Measurements from ENCODE around the gene SERGEF.

SERGEF gene

GRCh38 chr11:18012906-18013781 is at the start of gene SERGEF:
SERGEF (minus strand) TSS chr11:18013047; CDS start chr11:18013010, 37 bp downstream.
- DNase-seq = peak; percentile 87 to 95

DNA sequence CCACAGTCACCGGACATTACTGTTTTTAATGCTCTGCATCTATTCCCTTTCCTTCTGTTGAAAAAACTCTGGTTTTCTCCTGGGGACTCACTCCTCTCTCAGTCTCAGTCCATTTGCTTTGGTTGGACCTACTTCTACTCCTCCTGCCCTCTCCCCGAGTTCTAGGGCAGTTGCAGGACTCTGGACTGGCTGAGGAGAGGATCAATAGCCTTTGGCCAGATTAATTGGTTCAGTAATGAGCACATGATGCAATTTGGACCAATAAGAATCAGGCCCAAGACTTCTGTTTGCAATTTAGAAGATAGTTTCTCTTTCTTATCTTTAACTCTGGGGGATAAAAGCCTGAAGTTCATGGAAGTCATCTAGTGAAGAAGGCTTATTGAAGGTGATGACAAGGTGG is 48.5 kb upstream of the SERGEF start:
- no peak for DNase-seq

DNA sequence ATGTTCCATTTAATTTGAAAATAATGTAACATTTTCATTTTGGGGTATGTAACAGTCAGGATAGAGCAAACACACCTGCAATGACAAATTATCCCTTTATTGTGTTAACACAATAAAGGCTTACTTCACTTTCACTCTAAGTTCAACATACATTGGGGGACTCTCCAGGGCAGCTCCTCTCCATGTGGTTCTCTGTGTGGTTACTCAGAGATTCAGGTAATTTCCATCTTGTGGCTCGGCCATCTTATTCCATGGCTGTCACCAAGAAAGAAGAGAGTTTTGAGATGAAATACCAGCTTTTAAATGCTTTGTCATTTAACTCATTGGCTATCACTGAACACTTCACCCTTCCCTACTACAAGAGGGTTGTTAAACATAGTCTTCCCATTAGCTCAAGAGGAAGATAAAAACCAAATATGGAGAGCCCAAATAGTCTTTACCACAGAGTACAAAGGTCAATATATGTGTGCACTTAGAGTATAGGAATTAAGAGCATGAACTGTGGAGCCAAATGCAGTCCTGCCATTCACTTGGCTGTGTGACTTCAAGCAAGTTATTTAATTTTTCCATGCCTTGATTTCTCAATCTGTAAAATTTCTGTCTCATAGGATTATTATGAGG is 43.8 kb upstream of the SERGEF start:
- no peak for DNase-seq

DNA sequence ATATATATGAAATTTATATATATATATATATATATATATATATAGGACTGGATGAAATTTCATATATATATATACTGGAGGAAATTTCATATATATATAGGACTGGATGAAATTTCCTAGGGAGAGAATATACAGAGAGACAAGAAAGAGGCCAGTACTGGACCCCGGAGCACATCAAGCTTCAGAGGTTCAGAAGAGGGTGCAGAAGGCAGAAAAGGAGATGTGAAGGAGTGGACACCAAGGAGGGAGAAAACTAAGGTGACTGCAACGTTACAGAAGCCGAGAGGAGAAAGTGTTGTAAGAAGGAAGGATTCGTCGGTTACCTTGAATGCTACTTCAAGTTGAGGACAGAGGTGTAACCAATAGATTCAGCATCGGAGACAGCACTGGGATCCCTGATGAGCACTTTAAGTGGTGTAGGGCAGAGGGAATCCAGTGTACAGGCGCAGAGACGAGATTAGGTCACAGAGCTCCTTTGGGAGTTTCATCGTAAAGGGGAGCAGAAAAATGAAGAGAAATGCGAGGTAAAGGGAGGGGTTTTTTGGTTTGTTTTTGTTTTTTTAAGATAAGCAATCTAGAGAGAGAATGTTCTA is 41.8 kb upstream of the SERGEF start:
- DNase-seq = no peak

- DNase-seq = no peak
Measured at GRCh38 chr11:18050848-18051247, 38.0 kb upstream of the SERGEF start.

DNA sequence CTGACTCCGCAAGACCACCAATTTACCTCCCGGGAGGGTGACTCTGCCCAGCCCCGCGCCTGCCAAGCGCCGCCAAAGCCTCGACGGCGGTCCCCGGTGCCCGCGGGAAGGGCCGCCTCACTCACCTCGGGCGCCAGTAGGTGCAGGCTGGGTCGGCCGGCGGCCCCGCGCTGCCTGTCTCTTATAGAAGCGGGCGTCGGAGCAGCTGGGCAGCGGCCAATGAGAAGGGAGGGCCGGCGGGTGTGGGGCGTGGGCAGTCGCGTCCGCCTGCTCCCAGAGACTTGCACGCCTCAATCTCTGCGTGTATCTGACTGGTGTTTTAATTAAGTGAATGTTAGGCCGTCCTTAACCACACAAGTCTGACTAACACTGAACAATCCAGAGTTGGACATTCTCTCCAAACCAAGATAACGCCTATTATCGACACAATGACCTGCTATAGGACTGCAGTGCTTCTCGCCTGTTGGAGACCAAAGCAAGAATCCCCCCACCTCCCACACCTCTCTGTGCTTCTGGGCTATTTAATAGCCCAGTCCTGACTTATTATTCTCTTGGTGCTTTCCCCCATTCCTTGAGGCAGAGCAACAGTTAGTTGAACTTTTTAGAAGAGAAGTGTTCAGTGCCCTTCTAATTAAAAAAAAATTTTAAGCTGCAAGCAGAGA is 33.4 kb upstream of the SERGEF start, which contains the start of gene TPH1:
Gene TPH1 (minus strand): TSS at position 154 of the 662 bp plus-strand sequence. CDS start 5,507 bp downstream, outside the sequence.
- no peak for DNase-seq

- DNase-seq = no peak
Measured at GRCh38 chr11:18036456-18036855, 23.6 kb upstream of the SERGEF start.

DNA sequence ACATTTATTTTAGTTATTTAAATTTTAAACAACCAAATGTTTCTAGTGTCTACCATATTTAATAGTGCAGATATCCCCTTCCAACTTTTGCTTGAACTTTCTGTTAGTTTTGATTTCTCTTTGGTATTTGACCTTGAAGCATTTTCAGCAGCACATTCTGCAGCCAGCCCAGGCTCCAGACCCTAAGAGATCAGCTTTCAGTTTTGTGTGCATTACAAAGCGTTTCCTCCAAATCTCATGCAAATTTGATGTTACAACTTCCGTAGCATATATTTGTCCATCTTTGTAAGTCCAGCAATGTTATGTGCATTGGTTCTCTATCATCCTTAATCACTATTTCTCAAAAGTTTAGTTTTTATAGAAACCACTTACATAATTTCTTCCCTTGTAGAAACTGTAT is 14.6 kb upstream of the SERGEF start:
- DNase-seq = no peak

DNA sequence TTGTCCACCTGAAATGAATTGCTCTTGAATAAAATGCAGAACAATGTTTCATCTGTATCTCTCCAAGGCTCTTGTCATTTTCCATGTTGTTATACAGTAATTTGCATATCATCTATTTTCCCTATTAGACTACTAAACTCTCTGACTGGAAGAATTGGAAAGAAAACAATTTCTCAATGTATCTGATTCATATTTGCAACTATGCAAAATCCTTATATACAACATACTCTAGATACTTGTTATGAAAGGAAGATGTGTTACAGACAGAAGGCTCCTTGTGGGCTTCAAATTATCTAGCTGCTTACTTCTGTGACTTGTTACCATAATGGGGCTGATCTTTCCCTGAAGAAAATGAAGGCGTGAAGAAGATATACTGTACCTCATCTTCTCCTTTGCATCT is 9.6 kb upstream of the SERGEF start:
- no peak for DNase-seq

DNA sequence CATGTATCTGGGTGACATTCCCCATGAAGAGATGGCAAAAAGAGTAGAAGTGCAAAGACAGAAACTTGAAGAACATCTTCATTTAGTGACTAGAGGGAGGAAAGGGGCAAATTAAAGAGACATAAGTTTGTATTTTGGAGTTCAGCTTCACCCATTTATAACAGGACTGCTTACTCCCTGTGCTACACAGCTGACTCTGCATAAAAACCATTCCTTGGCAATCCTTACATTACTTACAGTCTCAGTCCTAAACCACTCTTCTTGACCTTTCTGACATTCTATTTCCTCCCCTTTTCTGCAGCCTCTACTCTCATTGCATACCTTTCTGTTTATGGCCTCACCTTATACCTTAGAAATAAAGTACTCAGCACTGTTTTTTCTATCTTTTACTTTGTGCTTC is 6.8 kb upstream of the SERGEF start:
- DNase-seq = no peak

GRCh38 chr11:18016789-18017188 is 3.9 kb upstream of the SERGEF start:
- DNase-seq = no peak

DNA sequence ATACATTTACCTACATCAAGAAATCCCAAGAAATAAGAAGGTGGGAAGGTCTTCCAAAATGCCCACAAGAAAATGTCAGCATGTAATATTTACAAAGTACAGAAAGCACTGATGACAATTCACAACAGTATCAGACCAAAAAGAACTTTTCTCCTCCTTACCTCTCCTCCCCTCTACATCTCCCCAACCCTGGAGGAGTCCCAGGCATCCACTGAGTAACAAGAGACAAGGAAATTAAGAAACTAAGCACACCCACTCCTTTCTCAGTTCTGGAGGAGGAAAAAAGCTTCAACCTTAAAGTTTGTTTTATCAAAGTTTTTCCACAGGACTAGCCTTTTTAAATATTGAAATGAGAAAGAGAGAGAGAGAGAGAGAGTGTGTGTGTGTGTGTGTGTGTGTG is 2.0 kb upstream of the SERGEF start:
- no peak for DNase-seq

GRCh38 chr11:18013790-18014507 is 1.1 kb upstream of the SERGEF start:
- no peak for DNase-seq

- DNase-seq = peak in 1 of 2 experiments; percentile 5
Measured at GRCh38 chr11:18012122-18012905, 533 bp downstream of the SERGEF start.

DNA sequence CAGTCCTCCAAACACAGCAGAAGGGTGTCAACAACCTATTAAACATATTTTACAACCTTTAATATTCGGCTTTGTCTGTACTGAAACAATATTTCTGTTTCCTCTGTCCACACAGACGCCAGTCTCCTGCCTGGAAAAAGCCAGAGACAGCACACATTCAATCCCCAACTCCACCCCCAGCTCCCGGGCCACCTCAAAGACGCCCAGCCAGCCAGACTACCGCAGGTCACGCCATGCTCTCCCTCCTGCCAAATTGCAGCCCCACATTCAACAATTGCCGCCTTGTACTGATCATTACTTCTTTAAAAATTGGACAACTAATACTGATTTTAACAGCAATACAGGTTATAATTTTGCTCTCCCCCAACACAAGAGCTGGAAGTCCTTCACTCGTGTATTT is 1.2 kb downstream of the SERGEF start:
- no peak for DNase-seq

GRCh38 chr11:18010977-18011586 is 1.8 kb downstream of the SERGEF start:
- no peak for DNase-seq

- DNase-seq = no peak
Measured at GRCh38 chr11:18010121-18010670, 2.7 kb downstream of the SERGEF start.

DNA sequence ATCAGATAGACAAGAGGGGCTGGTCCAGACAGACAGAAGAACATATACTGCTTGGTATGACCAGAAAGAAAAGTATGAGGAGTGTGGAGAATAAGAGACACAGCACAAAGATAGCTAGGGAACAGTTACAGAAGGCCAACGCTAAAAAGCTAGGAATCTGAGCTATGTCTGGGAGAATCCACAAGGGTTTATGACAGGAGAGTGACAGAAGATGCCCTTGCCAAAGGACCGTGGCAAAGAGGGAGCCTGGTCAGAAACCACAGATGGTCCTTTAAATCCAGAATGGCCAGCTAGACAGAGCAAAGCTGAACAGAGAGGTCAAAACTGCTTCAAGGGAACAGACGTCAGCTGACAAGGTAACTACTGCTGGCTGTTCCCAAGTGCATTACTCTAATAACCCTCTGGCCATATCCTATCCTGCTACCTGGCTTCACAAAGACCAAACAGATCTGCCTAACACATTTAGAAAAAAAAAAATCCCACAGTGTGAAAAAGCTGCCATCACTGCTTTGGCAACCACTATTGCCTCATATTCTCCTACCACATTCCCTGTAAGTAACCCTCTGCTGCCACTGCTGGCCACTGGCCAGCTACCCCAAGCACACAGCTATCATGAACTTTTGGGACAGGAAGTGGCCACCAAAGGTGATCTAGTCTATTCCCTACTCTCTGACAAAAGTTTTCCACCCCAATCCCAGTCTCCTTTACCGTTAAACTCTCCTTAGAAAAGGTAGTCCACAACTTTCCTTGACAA is 7.3 kb downstream of the SERGEF start:
- DNase-seq = no peak

DNA sequence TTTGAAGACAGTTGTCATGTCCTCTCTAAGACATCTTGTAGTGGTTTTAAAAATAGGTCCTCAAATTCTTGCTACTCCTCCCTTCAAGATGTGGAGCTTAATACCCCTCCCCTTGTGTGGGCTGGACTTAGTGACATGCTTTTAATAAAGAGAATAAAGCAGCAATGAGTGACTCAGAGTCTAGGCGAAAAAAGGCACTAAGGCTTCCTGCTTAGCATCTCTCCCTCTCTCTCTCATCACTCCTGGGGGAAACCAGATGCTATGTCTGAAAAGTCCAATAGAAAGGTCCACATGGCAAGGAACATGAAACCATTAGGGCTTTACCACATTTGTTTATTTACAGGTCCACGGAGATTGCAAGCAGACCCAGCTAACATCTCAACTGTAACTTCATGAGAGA is 11.7 kb downstream of the SERGEF start:
- DNase-seq = no peak

DNA sequence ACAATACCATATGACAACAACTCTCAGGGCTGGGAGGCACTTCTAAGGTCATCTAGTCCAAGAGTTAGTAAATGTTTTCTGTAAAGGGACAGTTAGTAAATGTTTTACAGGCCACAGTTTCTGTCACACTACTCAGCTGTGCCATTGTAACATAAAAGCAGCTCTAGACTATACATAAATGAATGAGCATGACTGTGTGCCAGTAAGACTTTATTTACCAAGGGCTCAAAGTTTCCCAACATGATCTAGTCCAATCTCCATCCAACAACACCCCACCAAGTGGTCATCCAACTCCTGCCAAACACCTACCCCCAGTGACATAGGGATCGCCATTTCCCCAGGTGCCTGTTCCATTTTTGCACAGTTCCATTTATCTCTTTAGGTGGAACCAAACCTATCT is 12.1 kb downstream of the SERGEF start:
- DNase-seq = no peak
